C4-2B (cell line): ENCODE measurements around the gene TAS2R39.

Experiments
- ZFX ChIP-seq: fragments of 450-650 bp; IDR thresholded peaks from 2 replicates; pipeline ENCODE4 v1.6.1; 2017
- TF ChIP-seq, protein P1 (sequence below): fragments of 450-650 bp; conservative IDR thresholded peaks from 2 replicates; pipeline ENCODE4 v1.5.1; 2017; ENCODE audit warnings: mild to moderate bottlenecking

DNA sequence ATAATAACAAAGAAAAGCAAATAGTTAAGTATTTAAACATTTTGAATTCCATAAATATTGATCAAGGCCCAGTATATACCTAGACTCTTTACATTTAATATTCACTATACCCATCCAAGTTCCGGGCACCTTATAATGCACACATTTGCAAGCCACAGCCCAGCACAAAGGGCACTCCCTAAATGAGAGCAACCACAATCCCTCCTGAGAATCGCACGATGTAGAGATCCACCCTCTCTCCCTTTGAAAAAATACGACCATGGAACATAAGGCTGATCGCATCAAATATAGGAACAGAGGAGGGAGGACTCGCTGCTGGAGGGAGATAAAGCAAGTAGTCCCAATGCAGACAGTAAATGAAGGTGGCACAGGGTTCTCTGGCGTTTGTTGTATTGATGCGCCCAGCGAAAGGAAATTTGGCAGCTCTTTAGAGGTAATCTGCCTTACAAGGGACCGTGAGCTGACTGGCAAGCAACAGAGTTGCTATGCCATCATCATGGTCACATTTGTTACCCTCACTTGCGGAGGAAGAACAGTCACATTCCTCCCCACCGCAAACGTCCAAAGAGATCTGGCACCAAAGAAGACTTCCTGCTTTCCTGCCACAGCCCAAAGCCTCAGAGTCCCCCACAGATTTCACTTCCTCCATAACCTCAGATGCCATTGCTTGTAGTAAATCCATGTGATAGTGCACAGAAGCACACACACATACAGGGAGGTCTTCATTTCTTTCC lies 22.5 kb downstream of the TAS2R39 start:
- TF ChIP-seq, protein P1, sequence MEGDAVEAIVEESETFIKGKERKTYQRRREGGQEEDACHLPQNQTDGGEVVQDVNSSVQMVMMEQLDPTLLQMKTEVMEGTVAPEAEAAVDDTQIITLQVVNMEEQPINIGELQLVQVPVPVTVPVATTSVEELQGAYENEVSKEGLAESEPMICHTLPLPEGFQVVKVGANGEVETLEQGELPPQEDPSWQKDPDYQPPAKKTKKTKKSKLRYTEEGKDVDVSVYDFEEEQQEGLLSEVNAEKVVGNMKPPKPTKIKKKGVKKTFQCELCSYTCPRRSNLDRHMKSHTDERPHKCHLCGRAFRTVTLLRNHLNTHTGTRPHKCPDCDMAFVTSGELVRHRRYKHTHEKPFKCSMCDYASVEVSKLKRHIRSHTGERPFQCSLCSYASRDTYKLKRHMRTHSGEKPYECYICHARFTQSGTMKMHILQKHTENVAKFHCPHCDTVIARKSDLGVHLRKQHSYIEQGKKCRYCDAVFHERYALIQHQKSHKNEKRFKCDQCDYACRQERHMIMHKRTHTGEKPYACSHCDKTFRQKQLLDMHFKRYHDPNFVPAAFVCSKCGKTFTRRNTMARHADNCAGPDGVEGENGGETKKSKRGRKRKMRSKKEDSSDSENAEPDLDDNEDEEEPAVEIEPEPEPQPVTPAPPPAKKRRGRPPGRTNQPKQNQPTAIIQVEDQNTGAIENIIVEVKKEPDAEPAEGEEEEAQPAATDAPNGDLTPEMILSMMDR: no peak
- TF ChIP-seq ZFX: no peak
